Epithelial cell of proximal tubule (primary cell): ENCODE measurements around the gene LPAR3. TPM values are rescaled to one million over a fixed set of nuclear protein-coding genes. Genes with fewer than 3 reads are reported as not detected.

Experiments used
- DNase-seq: peaks from one replicate; pipeline ENCODE4 v3.0.0-alpha.2; 2011; ENCODE audit warnings: low read depth
- H3K4me3 ChIP-seq: 2 replicates; pipeline ENCODE4 v1.5.1; 2011; ENCODE audit warnings: low read depth, mild to moderate bottlenecking, low read length
- CTCF ChIP-seq: conservative IDR thresholded peaks from 2 replicates; pipeline ENCODE4 v1.5.1; 2012; ENCODE audit warnings: low read depth, mild to moderate bottlenecking, low read length
- total RNA-seq: library from RNA; depleted of rRNA; stranded (reverse); fragments of >200 nt; gene quantifications from 2 replicates; pipeline ENCODE4 v1.2.3, GENCODE V29; 2015

Gene LPAR3
- total RNA-seq, 1 donor from 2014 or later, result 1.8 TPM

- no peak for TF ChIP-seq CTCF
- H3K4me3 ChIP-seq, result no peak overlapping the region
- DNase-seq, result no peak
Observed at GRCh38 chr1:84823511-84823910, 69.5 kb downstream of the LPAR3 start.

GRCh38 chr1:84810343-84810742 lies 82.7 kb downstream of the LPAR3 start:
- no peak for DNase-seq
- TF ChIP-seq CTCF, result no peak
- no peak overlapping the region for H3K4me3 ChIP-seq

- H3K4me3 ChIP-seq, result no peak overlapping the region
- DNase-seq, result no peak
- TF ChIP-seq CTCF, result no peak
Observed at GRCh38 chr1:84809023-84809422, 84.0 kb downstream of the LPAR3 start.

GRCh38 chr1:84803604-84804003 lies 89.4 kb downstream of the LPAR3 start:
- no peak overlapping the region for H3K4me3 ChIP-seq
- no peak for TF ChIP-seq CTCF
- DNase-seq, result no peak

- no peak for TF ChIP-seq CTCF
- H3K4me3 ChIP-seq, result no peak overlapping the region
- no peak for DNase-seq
Observed at GRCh38 chr1:84802567-84803232, 90.3 kb downstream of the LPAR3 start.

- TF ChIP-seq CTCF, result no peak
- no peak overlapping the region for H3K4me3 ChIP-seq
- DNase-seq, result no peak
Observed at GRCh38 chr1:84800090-84801073, 92.6 kb downstream of the LPAR3 start.

GRCh38 chr1:84797603-84798002 lies 95.4 kb downstream of the LPAR3 start:
- no peak for TF ChIP-seq CTCF
- no peak for DNase-seq
- no peak overlapping the region for H3K4me3 ChIP-seq
